WTC11 (cell line): ENCODE results near the gene ASS1. TPM values are rescaled to one million over a fixed set of nuclear protein-coding genes. Genes with fewer than 3 reads are reported as not detected.

Experiments
- ATAC-seq: fragments of 200-7000 bp; cut with Tn5 transposase; 2 replicates; pipeline ENCODE4 v1.10.0; 2021; ENCODE audit warnings: mild to moderate bottlenecking, moderate library complexity
- CTCF ChIA-PET: fragments of 300-600 bp; sonication (Branson Sonifier 250); formaldehyde crosslinking; loops from one replicate; lab custom pipeline; 2021; ENCODE audit warnings: antibody characterized with exemption; lab: Charles Lee
- POLR2A ChIA-PET: fragments of 350-600 bp; sonication (Branson Sonifier 250); formaldehyde crosslinking; loops from one replicate; lab custom pipeline; 2021; ENCODE audit warnings: antibody characterized with exemption; lab: Charles Lee
- DNase-seq: peaks from one replicate; pipeline ENCODE4 v3.0.0; 2021; ENCODE audit warnings: low spot score
- H3K27ac Mint-ChIP-seq: 2 replicates; pipeline ENCODE4 v1.8.0; 2021; ENCODE audit warnings: mixed read lengths
- H3K27me3 Mint-ChIP-seq: 2 replicates; pipeline ENCODE4 v1.8.0; 2021; ENCODE audit warnings: low read depth, mild to moderate bottlenecking, moderate library complexity, mixed read lengths
- H3K36me3 Mint-ChIP-seq: 2 replicates; pipeline ENCODE4 v1.8.0; 2021; ENCODE audit warnings: mixed read lengths
- H3K4me1 Mint-ChIP-seq: 2 replicates; pipeline ENCODE4 v1.8.0; 2022; ENCODE audit warnings: mixed read lengths
- H3K4me3 Mint-ChIP-seq: 2 replicates; pipeline ENCODE4 v1.8.0; 2021; ENCODE audit warnings: mild to moderate bottlenecking, moderate library complexity, mixed read lengths
- H3K9me3 Mint-ChIP-seq: 2 replicates; pipeline ENCODE4 v1.8.0; 2021; ENCODE audit warnings: mixed read lengths
- AR ChIP-seq: fragments of 250-450 bp; sonication (Bioruptor Pico); IDR thresholded peaks from 2 replicates; pipeline ENCODE4 v1.9.0; 2021; ENCODE audit warnings: mild to moderate bottlenecking
- ARID4B ChIP-seq: sonication (generic); formaldehyde crosslinking; IDR thresholded peaks from 2 replicates; pipeline ENCODE4 v1.8.0; 2023; ENCODE audit warnings: missing genetic modification reagents, mild to moderate bottlenecking, borderline replicate concordance
- ATF1 ChIP-seq: sonication (generic); formaldehyde crosslinking; IDR thresholded peaks from 2 replicates; pipeline ENCODE4 v1.8.1; 2023; ENCODE audit warnings: mild to moderate bottlenecking, moderate library complexity, missing genetic modification reagents
- FOXJ3 ChIP-seq: sonication (generic); formaldehyde crosslinking; IDR thresholded peaks from 2 replicates; pipeline ENCODE4 v1.9.0; 2021; ENCODE audit warnings: missing genetic modification reagents, mild to moderate bottlenecking, borderline replicate concordance
- FOXP1 ChIP-seq: sonication (generic); formaldehyde crosslinking; IDR thresholded peaks from 2 replicates; pipeline ENCODE4 v1.8.0; 2022; ENCODE audit warnings: missing genetic modification reagents, mild to moderate bottlenecking, moderate library complexity, borderline replicate concordance
- GRHL2 ChIP-seq: fragments of 250-450 bp; sonication (Bioruptor Pico); IDR thresholded peaks from 2 replicates; pipeline ENCODE4 v1.8.0; 2022; ENCODE audit warnings: mild to moderate bottlenecking, moderate library complexity; ENCODE audit not compliant: insufficient replicate concordance, severe bottlenecking
- JUN ChIP-seq: sonication (generic); formaldehyde crosslinking; IDR thresholded peaks from 2 replicates; pipeline ENCODE4 v1.8.0; 2023; ENCODE audit warnings: mild to moderate bottlenecking, missing genetic modification reagents
- KAT7 ChIP-seq: sonication (generic); formaldehyde crosslinking; IDR thresholded peaks from 2 replicates; pipeline ENCODE4 v1.8.1; 2023; ENCODE audit warnings: missing genetic modification reagents, mild to moderate bottlenecking, borderline replicate concordance
- NR3C1 ChIP-seq: sonication (generic); formaldehyde crosslinking; conservative IDR thresholded peaks from 2 replicates; pipeline ENCODE4 v1.8.1; 2023; ENCODE audit warnings: low read depth, mild to moderate bottlenecking, missing genetic modification reagents
- RELA ChIP-seq: sonication (generic); formaldehyde crosslinking; IDR thresholded peaks from 2 replicates; pipeline ENCODE4 v1.8.1; 2022; ENCODE audit warnings: missing genetic modification reagents, mild to moderate bottlenecking, borderline replicate concordance
- SMAD3 ChIP-seq: sonication (generic); formaldehyde crosslinking; IDR thresholded peaks from 2 replicates; pipeline ENCODE4 v1.8.0; 2022; ENCODE audit warnings: missing genetic modification reagents, mild to moderate bottlenecking, borderline replicate concordance
- TP53 ChIP-seq: sonication (generic); formaldehyde crosslinking; IDR thresholded peaks from 2 replicates; pipeline ENCODE4 v1.8.1; 2023; ENCODE audit warnings: mild to moderate bottlenecking, missing genetic modification reagents
- ZBTB21 ChIP-seq: sonication (generic); formaldehyde crosslinking; IDR thresholded peaks from 2 replicates; pipeline ENCODE4 v1.8.1; 2023; ENCODE audit warnings: mild to moderate bottlenecking, missing genetic modification reagents, borderline replicate concordance
- ZMAT4 ChIP-seq: fragments of 250-450 bp; sonication (Bioruptor Pico); IDR thresholded peaks from 2 replicates; pipeline ENCODE4 v1.9.0; 2021; ENCODE audit warnings: mild to moderate bottlenecking
- ZNF281 ChIP-seq: sonication (generic); formaldehyde crosslinking; IDR thresholded peaks from 2 replicates; pipeline ENCODE4 v1.8.0; 2023; ENCODE audit warnings: mild to moderate bottlenecking, missing genetic modification reagents
- ZNF317 ChIP-seq: sonication (generic); formaldehyde crosslinking; IDR thresholded peaks from 2 replicates; pipeline ENCODE4 v1.8.1; 2023; ENCODE audit warnings: low read depth, mild to moderate bottlenecking, moderate library complexity, missing genetic modification reagents, borderline replicate concordance
- total RNA-seq: library from RNA; stranded (reverse); gene quantifications from 3 replicates; pipeline ENCODE4 v1.2.3, GENCODE V29; 2021
- TF ChIP-seq, protein P1 (sequence below): sonication (generic); formaldehyde crosslinking; IDR thresholded peaks from 2 replicates; pipeline ENCODE4 v1.8.1; 2023; ENCODE audit warnings: mild to moderate bottlenecking, missing genetic modification reagents, moderate library complexity
- TF ChIP-seq, protein P2 (sequence below): fragments of 250-450 bp; sonication (Bioruptor Pico); IDR thresholded peaks from 2 replicates; pipeline ENCODE4 v2.1.2; 2022; ENCODE audit warnings: mild to moderate bottlenecking, moderate library complexity

ASS1 gene
- total RNA-seq, 1 experiment from 2014 or later = 95.7 TPM

DNA sequence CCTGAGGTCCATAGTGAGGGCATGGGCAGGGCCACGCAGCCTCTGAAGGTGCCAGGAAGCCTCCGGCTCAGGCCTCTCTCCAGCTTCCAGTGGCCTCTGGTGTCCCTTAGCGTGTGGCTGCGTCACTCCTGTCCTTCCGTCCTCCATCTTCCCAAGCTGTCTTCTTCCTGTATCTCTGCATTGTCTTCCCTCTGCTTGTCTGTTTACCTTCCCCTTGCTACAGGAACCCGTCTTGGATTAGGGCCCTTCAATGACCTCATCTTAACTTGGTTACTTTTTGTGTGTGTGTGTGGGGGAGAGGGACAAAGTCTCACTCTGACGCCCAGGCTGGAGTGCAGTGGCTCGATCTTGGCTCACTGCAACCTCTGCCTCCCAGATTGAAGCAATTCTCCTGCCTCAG, 14.4 kb downstream of the ASS1 start:
- H3K27ac Mint-ChIP-seq = no peak overlapping the region
- TF ChIP-seq GRHL2 (CRISPR knock-in tag) (no peak), ZBTB21 (no peak), TP53 (CRISPR knock-in tag) (no peak), ATF1 (CRISPR knock-in tag) (no peak), NR3C1 (CRISPR knock-in tag) (no peak), ZNF317 (CRISPR knock-in tag) (no peak), SMAD3 (CRISPR knock-in tag) (no peak), FOXJ3 (CRISPR knock-in tag) (no peak), FOXP1 (CRISPR knock-in tag) (no peak), JUN (no peak), KAT7 (CRISPR knock-in tag) (no peak), ARID4B (CRISPR knock-in tag) (no peak)
- TF ChIP-seq, protein P1, sequence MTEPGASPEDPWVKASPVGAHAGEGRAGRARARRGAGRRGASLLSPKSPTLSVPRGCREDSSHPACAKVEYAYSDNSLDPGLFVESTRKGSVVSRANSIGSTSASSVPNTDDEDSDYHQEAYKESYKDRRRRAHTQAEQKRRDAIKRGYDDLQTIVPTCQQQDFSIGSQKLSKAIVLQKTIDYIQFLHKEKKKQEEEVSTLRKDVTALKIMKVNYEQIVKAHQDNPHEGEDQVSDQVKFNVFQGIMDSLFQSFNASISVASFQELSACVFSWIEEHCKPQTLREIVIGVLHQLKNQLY = no peak
- TF ChIP-seq, protein P2, sequence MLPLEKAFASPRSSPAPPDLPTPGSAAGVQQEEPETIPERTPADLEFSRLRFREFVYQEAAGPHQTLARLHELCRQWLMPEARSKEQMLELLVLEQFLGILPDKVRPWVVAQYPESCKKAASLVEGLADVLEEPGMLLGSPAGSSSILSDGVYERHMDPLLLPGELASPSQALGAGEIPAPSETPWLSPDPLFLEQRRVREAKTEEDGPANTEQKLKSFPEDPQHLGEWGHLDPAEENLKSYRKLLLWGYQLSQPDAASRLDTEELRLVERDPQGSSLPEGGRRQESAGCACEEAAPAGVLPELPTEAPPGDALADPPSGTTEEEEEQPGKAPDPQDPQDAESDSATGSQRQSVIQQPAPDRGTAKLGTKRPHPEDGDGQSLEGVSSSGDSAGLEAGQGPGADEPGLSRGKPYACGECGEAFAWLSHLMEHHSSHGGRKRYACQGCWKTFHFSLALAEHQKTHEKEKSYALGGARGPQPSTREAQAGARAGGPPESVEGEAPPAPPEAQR (CRISPR knock-in tag) = no peak
- TF ChIP-seq, all 79 proteins: peak for 0
- DNase-seq (no peak), ATAC-seq (no peak)
- no peaks in the 10 kb centered on the region for H3K4me1 Mint-ChIP-seq
- ChIA-PET CTCF (interaction anchor here (1.2 kb wide), 1 partner anchor 26 kb away, joined by 3 read pairs; no protein-coding TSS in a partner anchor), POLR2A (no interaction called here)
- no peaks in the 10 kb centered on the region for H3K36me3 Mint-ChIP-seq
- no peak overlapping the region for H3K4me3 Mint-ChIP-seq
- no peaks in the 10 kb centered on the region for H3K9me3 Mint-ChIP-seq
- no peaks in the 10 kb centered on the region for H3K27me3 Mint-ChIP-seq

- no peaks in the 10 kb centered on the region for H3K4me1 Mint-ChIP-seq
- no peak for ATAC-seq
- ChIA-PET POLR2A (interaction anchor here (0.8 to 1.2 kb wide), 2 partner anchors 12 to 230 kb away, joined by 3 to 7 read pairs; no protein-coding TSS in a partner anchor), CTCF (interaction anchor here (0.5 to 5.0 kb wide), 54 partner anchors 8 to 579 kb away, joined by 3 to 60 read pairs (median 5); partner anchors contain the start of genes EXOSC2, FUBP3 and PRDM12)
- no peaks in the 10 kb centered on the region for H3K9me3 Mint-ChIP-seq
- no peak overlapping the region for H3K4me3 Mint-ChIP-seq
- DNase-seq = no peak
- no peaks in the 10 kb centered on the region for H3K36me3 Mint-ChIP-seq
- H3K27ac Mint-ChIP-seq = no peak overlapping the region
- H3K27me3 Mint-ChIP-seq = no peaks in the 10 kb centered on the region
- TF ChIP-seq, protein P2 (CRISPR knock-in tag) = no peak
- TF ChIP-seq ZMAT4 (no peak), ZNF281 (CRISPR knock-in tag) (no peak), RELA (CRISPR knock-in tag) (no peak), AR (CRISPR knock-in tag) (no peak)
Measured at GRCh38 chr9:130459941-130460669, 15.3 kb downstream of the ASS1 start.
